ENCODE measurements around the gene FAR2. TPM values are rescaled to one million over a fixed set of nuclear protein-coding genes. Genes with fewer than 3 reads are reported as not detected.

FAR2 gene
- polyA plus RNA-seq, 3 donors, result 14.8 to 38.0 (median 35.8) TPM

GRCh38 chr12:29270446-29270845, 121.4 kb downstream of the FAR2 start:
- no peak overlapping the region for H3K4me3 Mint-ChIP-seq
- intact Hi-C loops (cut with micrococcal nuclease), result no loop called here
- Histone ChIP-seq H3K27ac (ENCODE audit: low read depth in 1 of 2, low read length in 2 of 2) (no peak overlapping the region), H3K9me3 (replicated peaks in 1 of 2; ENCODE audit: control insufficient read depth in 1 of 2, insufficient read depth in 1 of 2, low read length in 2 of 2) (no peaks in the 10 kb centered on the region), H3K79me2 (ENCODE audit: insufficient read depth, low read length) (no peaks in the 10 kb centered on the region), H3K4me3 (replicated peaks in 1 of 3; ENCODE audit: low read depth in 2 of 3, low read length in 3 of 3) (no peak overlapping the region), H3K4me2 (replicated peaks; ENCODE audit: extremely low read depth, low read length, poor library complexity, severe bottlenecking) (no peak overlapping the region), H3K36me3 (replicated peaks in 1 of 2; ENCODE audit: control insufficient read depth in 1 of 2, insufficient read depth in 2 of 2, low read length in 2 of 2) (peaks cover 8 to 32% of the 10 kb centered on the region in 2 donors), H2AFZ (ENCODE audit: insufficient read depth, low read depth, low read length, poor library complexity, severe bottlenecking) (no peak overlapping the region), H3K9ac (ENCODE audit: insufficient read depth, low read length, poor library complexity, severe bottlenecking) (no peak overlapping the region), H3K4me1 (ENCODE audit: control insufficient read depth in 1 of 2, insufficient read depth in 2 of 2, low read length in 2 of 2) (no peaks in the 10 kb centered on the region), H3K27me3 (ENCODE audit: control insufficient read depth in 2 of 2, insufficient read depth in 2 of 2, low read length in 2 of 2) (no peaks in the 10 kb centered on the region), H4K20me1 (ENCODE audit: insufficient read depth, low read length) (no peaks in the 10 kb centered on the region)
- TF ChIP-seq CTCF (IDR thresholded peaks at IDR 0.05), result no peak
- peaks cover 0 to 2% (median 0%) of the 10 kb centered on the region in 3 donors for H3K27me3 Mint-ChIP-seq (ENCODE audit: low read depth in 3 of 3)
- no peaks in the 10 kb centered on the region for H3K4me1 Mint-ChIP-seq
- no peak for DNase-seq
- H3K36me3 Mint-ChIP-seq, result peaks cover 22 to 47% of the 10 kb centered on the region in 2 donors
- no peaks in the 10 kb centered on the region for H3K9me3 Mint-ChIP-seq
- H3K27ac Mint-ChIP-seq, result peak overlapping the region in 1 of 7 donors; percentile 13
- 100% methylated on average over 1 of the region's 5 CpGs for WGBS (ENCODE audit: insufficient coverage)

- 96% methylated on average over 5 of the region's 7 CpGs for whole genome bisulfite sequencing (ENCODE audit: insufficient coverage)
- Mint-ChIP-seq H3K4me3 (no peak overlapping the region), H3K27ac (peak overlapping the region in 2 of 7 donors; percentile 20 to 70), H3K36me3 (peaks cover 25 to 49% of the 10 kb centered on the region in 2 donors), H3K9me3 (peaks cover 0 to 1% (median 0%) of the 10 kb centered on the region in 7 donors), H3K4me1 (no peaks in the 10 kb centered on the region), H3K27me3 (ENCODE audit: low read depth in 3 of 3) (peaks cover 0 to 2% (median 0%) of the 10 kb centered on the region in 3 donors)
- Histone ChIP-seq H4K20me1 (ENCODE audit: insufficient read depth, low read length) (no peaks in the 10 kb centered on the region), H3K79me2 (ENCODE audit: insufficient read depth, low read length) (no peaks in the 10 kb centered on the region), H3K36me3 (replicated peaks in 1 of 2; ENCODE audit: control insufficient read depth in 1 of 2, insufficient read depth in 2 of 2, low read length in 2 of 2) (peaks cover 8 to 42% of the 10 kb centered on the region in 2 donors), H3K9me3 (replicated peaks in 1 of 2; ENCODE audit: control insufficient read depth in 1 of 2, insufficient read depth in 1 of 2, low read length in 2 of 2) (no peaks in the 10 kb centered on the region), H2AFZ (ENCODE audit: insufficient read depth, low read depth, low read length, poor library complexity, severe bottlenecking) (no peak overlapping the region), H3K9ac (ENCODE audit: insufficient read depth, low read length, poor library complexity, severe bottlenecking) (no peak overlapping the region), H3K27ac (ENCODE audit: low read depth in 1 of 2, low read length in 2 of 2) (no peak overlapping the region), H3K4me2 (replicated peaks; ENCODE audit: extremely low read depth, low read length, poor library complexity, severe bottlenecking) (no peak overlapping the region), H3K27me3 (ENCODE audit: control insufficient read depth in 2 of 2, insufficient read depth in 2 of 2, low read length in 2 of 2) (no peaks in the 10 kb centered on the region), H3K4me3 (replicated peaks in 1 of 3; ENCODE audit: low read depth in 2 of 3, low read length in 3 of 3) (no peak overlapping the region), H3K4me1 (ENCODE audit: control insufficient read depth in 1 of 2, insufficient read depth in 2 of 2, low read length in 2 of 2) (no peaks in the 10 kb centered on the region)
- TF ChIP-seq CTCF (IDR thresholded peaks at IDR 0.05), result no peak
- intact Hi-C loops (cut with micrococcal nuclease), result no loop called here
- no peak for DNase-seq
Observed at GRCh38 chr12:29273178-29273843, 124.2 kb downstream of the FAR2 start.

Measured in CD14-positive monocyte (primary cell).